Measurements from ENCODE around the gene GNB1.

- TF ChIP-seq, protein P1, sequence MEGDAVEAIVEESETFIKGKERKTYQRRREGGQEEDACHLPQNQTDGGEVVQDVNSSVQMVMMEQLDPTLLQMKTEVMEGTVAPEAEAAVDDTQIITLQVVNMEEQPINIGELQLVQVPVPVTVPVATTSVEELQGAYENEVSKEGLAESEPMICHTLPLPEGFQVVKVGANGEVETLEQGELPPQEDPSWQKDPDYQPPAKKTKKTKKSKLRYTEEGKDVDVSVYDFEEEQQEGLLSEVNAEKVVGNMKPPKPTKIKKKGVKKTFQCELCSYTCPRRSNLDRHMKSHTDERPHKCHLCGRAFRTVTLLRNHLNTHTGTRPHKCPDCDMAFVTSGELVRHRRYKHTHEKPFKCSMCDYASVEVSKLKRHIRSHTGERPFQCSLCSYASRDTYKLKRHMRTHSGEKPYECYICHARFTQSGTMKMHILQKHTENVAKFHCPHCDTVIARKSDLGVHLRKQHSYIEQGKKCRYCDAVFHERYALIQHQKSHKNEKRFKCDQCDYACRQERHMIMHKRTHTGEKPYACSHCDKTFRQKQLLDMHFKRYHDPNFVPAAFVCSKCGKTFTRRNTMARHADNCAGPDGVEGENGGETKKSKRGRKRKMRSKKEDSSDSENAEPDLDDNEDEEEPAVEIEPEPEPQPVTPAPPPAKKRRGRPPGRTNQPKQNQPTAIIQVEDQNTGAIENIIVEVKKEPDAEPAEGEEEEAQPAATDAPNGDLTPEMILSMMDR (IDR thresholded peaks at IDR 0.05): no peak
- TF ChIP-seq EP300 (IDR thresholded peaks at IDR 0.05) (no peak), POLR2A (IDR thresholded peaks at IDR 0.05) (no peak)
Measured at GRCh38 chr1:1785666-1786065, 105.2 kb downstream of the GNB1 start.

Measured in tibial nerve (tissue), 4 donors.